AG04450 (cell line): ENCODE data around the gene DEAF1. TPM values are rescaled to one million over a fixed set of nuclear protein-coding genes. Genes with fewer than 3 reads are reported as not detected.

Experiments used
- CTCF ChIA-PET: fragments of 300-600, 350-600 bp; formaldehyde crosslinking; extraction: SDS; loops from one replicate; lab custom pipeline; 2022; ENCODE audit warnings: antibody characterized with exemption, inconsistent platforms; lab: Charles Lee
- POLR2A ChIA-PET: fragments of 350-600 bp; formaldehyde crosslinking; extraction: SDS; loops from one replicate; lab custom pipeline; 2021; ENCODE audit warnings: antibody characterized with exemption, inconsistent platforms; lab: Yijun Ruan, JAX
- DNase-seq: peaks from one replicate; pipeline ENCODE4 v3.0.0-alpha.2; 2011; ENCODE audit warnings: low read depth, low spot score
- H3K27ac ChIP-seq: one replicate; pipeline ENCODE4 v1.5.1; 2012; ENCODE audit warnings: low read depth, low read length, control low read depth
- H3K27me3 ChIP-seq: one replicate; pipeline ENCODE4 v1.6.0; 2012; ENCODE audit warnings: low read length; ENCODE audit not compliant: control insufficient read depth, insufficient read depth
- H3K4me3 ChIP-seq: 2 replicates; pipeline ENCODE4 v1.5.1; 2011; ENCODE audit warnings: mild to moderate bottlenecking, low read depth, low read length, control low read depth
- H3K9me3 ChIP-seq: 2 replicates; pipeline ENCODE4 v1.5.1; 2012; ENCODE audit warnings: low read length; ENCODE audit not compliant: control insufficient read depth, insufficient read depth
- CTCF ChIP-seq: IDR thresholded peaks from 2 replicates; pipeline ENCODE4 v1.5.1; 2011; ENCODE audit warnings: low read depth, low read length, control low read depth, inconsistent platforms
- polyA plus RNA-seq: library from polyadenylated mRNA; depleted of rRNA; stranded (reverse); fragments of >200 nt; gene quantifications from 2 replicates; pipeline ENCODE4 v1.2.3, GENCODE V29; 2011

The DEAF1 gene
- polyA plus RNA-seq, 1 experiment = 13.0 TPM

GRCh38 chr11:623349-623869 lies 71.6 kb downstream of the DEAF1 start:
- H3K27me3 ChIP-seq = no peaks in the 10 kb centered on the region
- H3K27ac ChIP-seq = no peak overlapping the region
- H3K9me3 ChIP-seq = peaks cover 11% of the 10 kb centered on the region; the same call in 1 of the 2 replicates
- no peak overlapping the region for H3K4me3 ChIP-seq
- DNase-seq = no peak
- no peak for TF ChIP-seq CTCF
- ChIA-PET POLR2A (interaction anchor here (0.7 kb wide), 1 partner anchor 8 kb away, joined by 3 read pairs; the partner anchor contains the start of gene IRF7), CTCF (no interaction called here)

- no peak overlapping the region for H3K4me3 ChIP-seq
- H3K27ac ChIP-seq = no peak overlapping the region
- ChIA-PET CTCF (no interaction called here), POLR2A (no interaction called here)
- no peak for DNase-seq
- H3K9me3 ChIP-seq = no peaks in the 10 kb centered on the region; the same call in 1 of the 2 replicates
- no peaks in the 10 kb centered on the region for H3K27me3 ChIP-seq
- TF ChIP-seq CTCF = no peak
Measured at GRCh38 chr11:621838-622237, 73.2 kb downstream of the DEAF1 start.

- CTCF ChIA-PET = no interaction called here
- TF ChIP-seq CTCF = no peak
- Histone ChIP-seq H3K27ac (no peak overlapping the region), H3K9me3 (no peaks in the 10 kb centered on the region; the same call in 1 of the 2 replicates), H3K27me3 (no peaks in the 10 kb centered on the region), H3K4me3 (no peak overlapping the region)
- DNase-seq = no peak
- POLR2A ChIA-PET = no interaction called here
Measured at GRCh38 chr11:620935-621814, 73.8 kb downstream of the DEAF1 start.

- no peak for DNase-seq
- Histone ChIP-seq H3K4me3 (no peak overlapping the region), H3K27me3 (no peaks in the 10 kb centered on the region), H3K9me3 (no peaks in the 10 kb centered on the region; the same call in 1 of the 2 replicates), H3K27ac (no peak overlapping the region)
- ChIA-PET POLR2A (no interaction called here), CTCF (no interaction called here)
- no peak for TF ChIP-seq CTCF
Measured at GRCh38 chr11:620201-620600, 74.8 kb downstream of the DEAF1 start.

GRCh38 chr11:619628-620050 lies 75.4 kb downstream of the DEAF1 start:
- H3K27ac ChIP-seq = no peak overlapping the region
- no peak overlapping the region for H3K4me3 ChIP-seq
- no peak for DNase-seq
- POLR2A ChIA-PET = no interaction called here
- no peaks in the 10 kb centered on the region for H3K27me3 ChIP-seq
- no peak for TF ChIP-seq CTCF
- no peaks in the 10 kb centered on the region; the same call in 1 of the 2 replicates for H3K9me3 ChIP-seq
- CTCF ChIA-PET = no interaction called here
